Left lung (tissue), 10 donors: ENCODE data around the gene FAM47C. TPM values are rescaled to one million over a fixed set of nuclear protein-coding genes. Genes with fewer than 3 reads are reported as not detected.
A peak's percentile ranks its signal among the peaks of the same experiment; 100 is the strongest.
"Not testable (repeated sequence)": the region's sequence is repeated elsewhere in the genome, so short reads cannot be mapped to it uniquely, and the experiment has no call there.

Source experiments
- ATAC-seq: fragments of 200-7000 bp; cut with Tn5 transposase; one replicate; pipeline ENCODE4 v1.9.1; 2020; ENCODE audit warnings: moderate library complexity
- DNase-seq, 4 donors: peaks; one replicate each; pipeline ENCODE4 v3.0.0-alpha.2; 2013 to 2020
- H3K27ac ChIP-seq, 2 donors: fragments of 200-600 bp; sonication (generic) in 1 of 2; one replicate each; pipeline versions ENCODE4 v1.5.0 to v1.8.0; 2020 to 2021
- H3K27me3 ChIP-seq, 2 donors: fragments of 200-600 bp; sonication (generic) in 1 of 2; one replicate each; pipeline versions ENCODE4 v1.5.0 to v1.8.0; 2020 to 2021
- H3K36me3 ChIP-seq, 2 donors: fragments of 200-600 bp; sonication (generic) in 1 of 2; one replicate each; pipeline versions ENCODE4 v1.5.0 to v1.8.0; 2020 to 2021
- H3K4me1 ChIP-seq, 2 donors: fragments of 200-600 bp; one replicate each; pipeline ENCODE4 v1.8.0; 2021
- H3K4me3 ChIP-seq, 2 donors: fragments of 200-600 bp; sonication (generic) in 1 of 2; one replicate each; pipeline versions ENCODE4 v1.5.0 to v1.8.0; 2020 to 2021; ENCODE audit warnings: mild to moderate bottlenecking in 1 of 2
- H3K9me3 ChIP-seq, 2 donors: fragments of 200-600 bp; sonication (generic) in 1 of 2; one replicate each; pipeline versions ENCODE4 v1.5.0 to v1.8.0; 2020 to 2021
- CTCF ChIP-seq, 2 donors: fragments of 200-600 bp; sonication (generic) in 1 of 2; IDR thresholded peaks; one replicate each; pipeline versions ENCODE4 v1.5.0 to v1.8.0; 2021; ENCODE audit warnings: antibody characterized with exemption in 2 of 2
- intact Hi-C, 2 donors: fragments of 100-400 bp; cut with DNase I; formaldehyde crosslinking; loops; one replicate each; pipeline versions ENCODE4 v1.11.2 to v1.14.2; 2022
- polyA plus RNA-seq, 6 donors: library from polyadenylated mRNA; unstranded; fragments of 120-200 nt; gene quantifications; one replicate each; pipeline ENCODE4 v1.2.1, GENCODE V29; 2013; ENCODE audit not compliant: insufficient read length in 6 of 6
- total RNA-seq, 2 donors: library from RNA; stranded (reverse); fragmentation: NEBNext Ultra II Directional; extraction: Animal tissue kit (Norgen Biotek cat#: 25700); gene quantifications; one replicate each; pipeline ENCODE4 v1.2.1, GENCODE V29; 2021
- donor health status: DM: no; HTN: yes; CAD: no.
- donor health status: DM: no; HTN: no; CAD: no.

FAM47C gene
- total and polyA plus RNA-seq, 8 donors = 0.07 to 0.10 TPM; not detected in 6

- Histone ChIP-seq H3K4me3 (no peak overlapping the region), H3K36me3 (no peaks in the 10 kb centered on the region), H3K9me3 (no peaks in the 10 kb centered on the region), H3K27ac (no peak overlapping the region), H3K27me3 (no peaks in the 10 kb centered on the region), H3K4me1 (no peaks in the 10 kb centered on the region)
- DNase-seq (no peak), ATAC-seq (no peak)
- no peak for TF ChIP-seq CTCF (IDR thresholded peaks at IDR 0.05)
- intact Hi-C loops = no loop called here
Observed at GRCh38 chrX:36974911-36975310, 33.3 kb upstream of the FAM47C start.

- TF ChIP-seq CTCF (IDR thresholded peaks at IDR 0.05) = no peak
- Histone ChIP-seq H3K4me1 (no peaks in the 10 kb centered on the region), H3K9me3 (no peaks in the 10 kb centered on the region), H3K27me3 (peaks cover 0 to 3% of the 10 kb centered on the region in 2 donors), H3K27ac (no peak overlapping the region), H3K36me3 (no peaks in the 10 kb centered on the region), H3K4me3 (no peak overlapping the region)
- DNase-seq = no peak
- intact Hi-C loops = no loop called here
- peak; percentile 52 for ATAC-seq
Observed at GRCh38 chrX:36978886-36979285, 29.3 kb upstream of the FAM47C start.

- Histone ChIP-seq H3K36me3 (no peaks in the 10 kb centered on the region), H3K4me1 (no peaks in the 10 kb centered on the region), H3K27ac (no peak overlapping the region), H3K9me3 (no peaks in the 10 kb centered on the region), H3K27me3 (peaks cover 10 to 16% of the 10 kb centered on the region in 2 donors), H3K4me3 (no peak overlapping the region)
- TF ChIP-seq CTCF (IDR thresholded peaks at IDR 0.05) = no peak
- intact Hi-C loops = no loop called here
- DNase-seq (no peak), ATAC-seq (no peak)
Observed at GRCh38 chrX:36983831-36984230, 24.3 kb upstream of the FAM47C start.

- H3K36me3 ChIP-seq, H3K9me3 ChIP-seq, intact Hi-C loops, H3K4me1 ChIP-seq, H3K27ac ChIP-seq: not testable (repeated sequence)
- peak; percentile 89 for ATAC-seq
- Histone ChIP-seq H3K27me3 (peaks cover 10 to 16% of the 10 kb centered on the region in 2 donors), H3K4me3 (peak overlapping the region; percentile 5 to 28)
- DNase-seq = peak in 1 of 4 donors; percentile 30
Observed at GRCh38 chrX:36985416-36986209, 22.6 kb upstream of the FAM47C start.

GRCh38 chrX:36986231-36986630 is 21.9 kb upstream of the FAM47C start:
- peak overlapping the region; percentile 5 to 28 for H3K4me3 ChIP-seq
- peak in 2 of 4 donors; percentile 17 to 44 for DNase-seq
- intact Hi-C loops = no loop called here
- no peak overlapping the region for H3K27ac ChIP-seq
- H3K9me3 ChIP-seq = no peaks in the 10 kb centered on the region
- no peaks in the 10 kb centered on the region for H3K36me3 ChIP-seq
- no peak for TF ChIP-seq CTCF (IDR thresholded peaks at IDR 0.05)
- ATAC-seq = peak; percentile 75
- H3K4me1 ChIP-seq = no peaks in the 10 kb centered on the region
- H3K27me3 ChIP-seq = peaks cover 10 to 16% of the 10 kb centered on the region in 2 donors

GRCh38 chrX:36987212-36987611 is 21.0 kb upstream of the FAM47C start:
- H3K27ac ChIP-seq, H3K4me3 ChIP-seq, H3K4me1 ChIP-seq, H3K9me3 ChIP-seq, H3K36me3 ChIP-seq, intact Hi-C loops, DNase-seq: not testable (repeated sequence)
- H3K27me3 ChIP-seq = peaks cover 10 to 16% of the 10 kb centered on the region in 2 donors
- peak; percentile 51 for ATAC-seq
